ENCODE data around the gene ZNF697. TPM values are rescaled to one million over a fixed set of nuclear protein-coding genes. Genes with fewer than 3 reads are reported as not detected.
"Not testable (repeated sequence)": the region's sequence is repeated elsewhere in the genome, so short reads cannot be mapped to it uniquely, and the experiment has no call there.

ZNF697 gene
- total RNA-seq, 4 donors from 2014 or later: 2.4 to 25.5 (median 7.9) TPM

GRCh38 chr1:119573886-119574285 is 74.2 kb downstream of the ZNF697 start:
- no peak overlapping the region for H3K4me3 ChIP-seq
- H3K27me3 ChIP-seq: no peaks in the 10 kb centered on the region
- H3K27ac ChIP-seq: no peak overlapping the region
- intact Hi-C loops (cut with DNase I; ENCODE audit: low total_unique reads): no loop called here
- H3K36me3 ChIP-seq: no peaks in the 10 kb centered on the region
- H3K4me1 ChIP-seq: no peaks in the 10 kb centered on the region
- no peak for DNase-seq
- no peaks in the 10 kb centered on the region for H3K9me3 ChIP-seq
- TF ChIP-seq POLR2A (IDR thresholded peaks at IDR 0.05): no peak
- TF ChIP-seq CTCF (IDR thresholded peaks at IDR 0.05): no peak

GRCh38 chr1:119569930-119570622 is 78.0 kb downstream of the ZNF697 start:
- H3K27ac ChIP-seq; H3K36me3 ChIP-seq; H3K9me3 ChIP-seq; H3K4me3 ChIP-seq; H3K4me1 ChIP-seq; H3K27me3 ChIP-seq; DNase-seq; intact Hi-C loops (cut with DNase I; ENCODE audit: low total_unique reads): not testable (repeated sequence)

Other genes with a start within 250 kb of the ZNF697 start
- gene HSD3B2, start 233.1 kb downstream of the ZNF697 start, total RNA-seq: under 1 TPM in 1 of 4 donors, not detected in 3; 0.49 TPM
- not detected for gene HSD3B1, start 141.1 kb downstream of the ZNF697 start, total RNA-seq
- 100 to 1,000 TPM in 1 of 4 donors, 10 to 100 TPM in 2, 1 to 10 TPM in 1; 6.4 to 120 (median 34.6) TPM for gene PHGDH, start 63.7 kb upstream of the ZNF697 start, total RNA-seq
- under 1 TPM in 1 of 4 donors, not detected in 3; 0.29 TPM for gene HMGCS2, start 120.6 kb upstream of the ZNF697 start, total RNA-seq
- gene REG4, start 163.2 kb upstream of the ZNF697 start, total RNA-seq: not detected
- gene ADAM30, start 248.2 kb upstream of the ZNF697 start, total RNA-seq: not detected